ENCODE results near the gene GPRC5A.

GRCh38 chr12:12924169-12924568 lies 32.8 kb downstream of the GPRC5A start:
- TF ChIP-seq, protein P1, sequence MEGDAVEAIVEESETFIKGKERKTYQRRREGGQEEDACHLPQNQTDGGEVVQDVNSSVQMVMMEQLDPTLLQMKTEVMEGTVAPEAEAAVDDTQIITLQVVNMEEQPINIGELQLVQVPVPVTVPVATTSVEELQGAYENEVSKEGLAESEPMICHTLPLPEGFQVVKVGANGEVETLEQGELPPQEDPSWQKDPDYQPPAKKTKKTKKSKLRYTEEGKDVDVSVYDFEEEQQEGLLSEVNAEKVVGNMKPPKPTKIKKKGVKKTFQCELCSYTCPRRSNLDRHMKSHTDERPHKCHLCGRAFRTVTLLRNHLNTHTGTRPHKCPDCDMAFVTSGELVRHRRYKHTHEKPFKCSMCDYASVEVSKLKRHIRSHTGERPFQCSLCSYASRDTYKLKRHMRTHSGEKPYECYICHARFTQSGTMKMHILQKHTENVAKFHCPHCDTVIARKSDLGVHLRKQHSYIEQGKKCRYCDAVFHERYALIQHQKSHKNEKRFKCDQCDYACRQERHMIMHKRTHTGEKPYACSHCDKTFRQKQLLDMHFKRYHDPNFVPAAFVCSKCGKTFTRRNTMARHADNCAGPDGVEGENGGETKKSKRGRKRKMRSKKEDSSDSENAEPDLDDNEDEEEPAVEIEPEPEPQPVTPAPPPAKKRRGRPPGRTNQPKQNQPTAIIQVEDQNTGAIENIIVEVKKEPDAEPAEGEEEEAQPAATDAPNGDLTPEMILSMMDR (IDR thresholded peaks at IDR 0.05) = no peak
- TF ChIP-seq EZH2 (IDR thresholded peaks at IDR 0.05; ENCODE audit: borderline replicate concordance, insufficient read depth, low read depth, low read length, poor library complexity, severe bottlenecking) = no peak
